ENCODE measurements around the gene TAS2R7.

DNA sequence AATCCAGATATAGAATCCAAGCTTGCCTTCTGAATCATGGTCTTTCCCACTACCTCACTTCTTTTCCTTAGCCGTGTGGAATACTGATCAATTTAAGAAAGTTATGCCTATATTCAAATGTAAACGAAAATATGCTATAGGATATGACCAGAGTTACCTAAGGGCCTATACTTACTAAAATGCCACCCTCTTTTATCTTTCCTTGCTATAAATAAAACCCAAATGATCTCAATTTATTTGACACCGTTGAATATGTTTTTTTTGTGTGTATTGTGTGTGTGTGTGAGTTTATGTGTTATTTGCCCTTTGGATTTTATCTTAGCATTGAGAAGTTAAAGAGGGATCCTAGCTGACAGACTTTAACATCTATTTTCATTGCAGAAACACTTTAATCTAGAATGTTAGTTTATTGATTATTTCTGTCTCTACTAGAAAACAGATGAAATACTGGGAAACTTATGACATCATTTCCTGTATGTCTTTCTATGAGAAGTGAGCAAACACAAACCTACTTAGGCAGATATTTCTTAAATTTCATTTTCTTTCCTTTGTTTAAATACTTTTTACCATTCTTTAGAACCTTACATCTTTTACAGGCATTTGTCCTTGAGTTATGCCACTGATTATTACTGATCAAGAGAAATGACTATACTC lies 9.6 kb upstream of the TAS2R7 start:
- TF ChIP-seq, protein P1, sequence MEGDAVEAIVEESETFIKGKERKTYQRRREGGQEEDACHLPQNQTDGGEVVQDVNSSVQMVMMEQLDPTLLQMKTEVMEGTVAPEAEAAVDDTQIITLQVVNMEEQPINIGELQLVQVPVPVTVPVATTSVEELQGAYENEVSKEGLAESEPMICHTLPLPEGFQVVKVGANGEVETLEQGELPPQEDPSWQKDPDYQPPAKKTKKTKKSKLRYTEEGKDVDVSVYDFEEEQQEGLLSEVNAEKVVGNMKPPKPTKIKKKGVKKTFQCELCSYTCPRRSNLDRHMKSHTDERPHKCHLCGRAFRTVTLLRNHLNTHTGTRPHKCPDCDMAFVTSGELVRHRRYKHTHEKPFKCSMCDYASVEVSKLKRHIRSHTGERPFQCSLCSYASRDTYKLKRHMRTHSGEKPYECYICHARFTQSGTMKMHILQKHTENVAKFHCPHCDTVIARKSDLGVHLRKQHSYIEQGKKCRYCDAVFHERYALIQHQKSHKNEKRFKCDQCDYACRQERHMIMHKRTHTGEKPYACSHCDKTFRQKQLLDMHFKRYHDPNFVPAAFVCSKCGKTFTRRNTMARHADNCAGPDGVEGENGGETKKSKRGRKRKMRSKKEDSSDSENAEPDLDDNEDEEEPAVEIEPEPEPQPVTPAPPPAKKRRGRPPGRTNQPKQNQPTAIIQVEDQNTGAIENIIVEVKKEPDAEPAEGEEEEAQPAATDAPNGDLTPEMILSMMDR (IDR thresholded peaks at IDR 0.05): no peak
- TF ChIP-seq POLR2A (IDR thresholded peaks at IDR 0.05): no peak
